Motor neuron (in vitro differentiated cells): ENCODE measurements around the gene ITGB1. TPM values are rescaled to one million over a fixed set of nuclear protein-coding genes. Genes with fewer than 3 reads are reported as not detected.
A peak's percentile ranks its signal among the peaks of the same experiment; 100 is the strongest.

ENCODE experiments used
- ATAC-seq, 8 experiments: fragments of 200-7000 bp; cut with Tn5 transposase; replicated peaks in 6 of 8; 2 replicates each; pipeline ENCODE4 v1.8.0; 2021; ENCODE audit warnings: mild to moderate bottlenecking in 8 of 8, moderate library complexity in 8 of 8
- H3K27ac ChIP-seq, 2 donors: fragments of 250-450 bp; sonication (Bioruptor Pico); 2 replicates each; pipeline ENCODE4 v1.9.0; 2021; ENCODE audit warnings: antibody characterized with exemption in 2 of 2, mild to moderate bottlenecking in 2 of 2, moderate library complexity in 1 of 2
- H3K4me1 ChIP-seq, 2 donors: fragments of 250-450 bp; sonication (Bioruptor Pico); replicated peaks in 1 of 2; 2 replicates each; pipeline ENCODE4 v1.6.1; 2021; ENCODE audit warnings: antibody characterized with exemption in 2 of 2, mild to moderate bottlenecking in 2 of 2, moderate library complexity in 1 of 2
- H3K4me3 ChIP-seq, 5 donors: fragments of 250-450 bp; sonication (Bioruptor Pico); 2 replicates each; pipeline ENCODE4 v1.9.0; 2021; ENCODE audit warnings: antibody characterized with exemption in 5 of 5, mild to moderate bottlenecking in 5 of 5, moderate library complexity in 4 of 5
- WGBS, 10 experiments: fragments of 450-650 bp; shearing (Covaris generic); methylation state at CpG; one replicate each; pipeline ENCODE4 v1.0.0; 2022; 5-methylcytosine and 5-hydroxymethylcytosine counted together
- in situ Hi-C, 9 experiments: fragments of 400-800 bp; cut with MboI; loops; one replicate each; pipeline ENCODE4 v1.15.0; 2021; ENCODE audit warnings: low sequenced_read_pairs in 9 of 9, low pct_unique_long_range_greater_than_20kb in 2 of 9; ENCODE audit not compliant: unreplicated experiment in 9 of 9
- total RNA-seq, 8 experiments: library from RNA; unstranded; fragments of 300-600 nt; gene quantifications; 2 replicates each; pipeline versions ENCODE4 v1.2.3 to v1.2.4, GENCODE V29; 2022

The ITGB1 gene
- total RNA-seq, 8 experiments from 2014 or later, result 112 to 1,583 (median 288) TPM

GRCh38 chr10:32882076-32882475, 76.0 kb downstream of the ITGB1 start:
- ATAC-seq, result no peak
- WGBS, 10 experiments, result 85 to 100% (median 93%) methylated on average over 3 to 6 of the region's 6 CpGs
- in situ Hi-C loops, result no loop called here
- Histone ChIP-seq H3K4me3 (no peak overlapping the region), H3K4me1 (no peaks in the 10 kb centered on the region), H3K27ac (no peak overlapping the region)

DNA sequence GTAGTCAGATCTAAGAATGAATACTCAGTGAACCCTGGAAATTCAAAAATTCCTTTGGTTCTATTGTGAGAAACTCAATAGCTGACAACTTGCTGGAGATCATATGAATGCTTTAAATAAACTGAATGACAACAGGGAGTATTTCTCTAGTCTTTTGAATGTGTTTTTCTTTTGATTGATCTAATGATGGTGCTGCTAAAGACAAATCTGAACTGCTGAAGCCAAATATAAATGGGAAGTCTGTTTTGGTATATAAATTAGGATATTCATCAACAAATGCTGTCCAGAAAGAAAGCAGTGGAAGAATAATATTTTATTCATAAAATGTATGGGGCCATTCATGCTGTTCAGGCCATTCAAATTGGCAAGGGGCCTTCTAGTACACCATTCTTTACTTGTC, 79.4 kb downstream of the ITGB1 start:
- Histone ChIP-seq H3K27ac (no peak overlapping the region), H3K4me3 (no peak overlapping the region), H3K4me1 (no peaks in the 10 kb centered on the region)
- in situ Hi-C loops, result no loop called here
- ATAC-seq, result peak in 1 of 8 experiments; percentile 50

GRCh38 chr10:32877915-32878314, 80.1 kb downstream of the ITGB1 start:
- ATAC-seq, result no peak
- in situ Hi-C loops, result no loop called here
- H3K4me1 ChIP-seq, result no peaks in the 10 kb centered on the region

DNA sequence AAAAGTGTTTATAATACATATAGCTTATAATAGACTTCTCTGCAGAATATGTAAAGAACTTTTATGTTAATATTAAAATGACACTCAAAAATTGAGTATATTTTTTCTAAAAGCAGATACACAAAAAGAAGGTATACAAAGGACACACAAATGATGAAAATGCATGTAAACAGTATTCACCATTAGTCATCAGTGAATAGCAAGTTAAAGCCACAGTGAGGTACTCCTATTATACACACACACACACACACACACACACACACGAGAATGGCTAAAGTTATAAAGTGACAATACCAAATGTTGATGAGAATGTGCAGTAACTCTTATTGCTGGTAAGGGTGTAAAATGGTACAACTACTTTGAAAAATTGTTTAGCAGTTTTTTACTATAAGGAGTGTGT, 92.9 kb downstream of the ITGB1 start:
- in situ Hi-C loops, result no loop called here
- H3K4me3 ChIP-seq, result no peak overlapping the region
- WGBS, 10 experiments, result 80 to 100% (median 86%) methylated on average over 1 of the region's 1 CpG; no CpG with 5 or more reads in 7 of the 10 experiments
- H3K27ac ChIP-seq, result no peak overlapping the region
- no peak for ATAC-seq
- no peaks in the 10 kb centered on the region for H3K4me1 ChIP-seq

More at GRCh38 chr10:32877915-32878314, 80.1 kb downstream of the ITGB1 start:
- no peak overlapping the region for H3K27ac ChIP-seq
- no peak overlapping the region for H3K4me3 ChIP-seq

DNA sequence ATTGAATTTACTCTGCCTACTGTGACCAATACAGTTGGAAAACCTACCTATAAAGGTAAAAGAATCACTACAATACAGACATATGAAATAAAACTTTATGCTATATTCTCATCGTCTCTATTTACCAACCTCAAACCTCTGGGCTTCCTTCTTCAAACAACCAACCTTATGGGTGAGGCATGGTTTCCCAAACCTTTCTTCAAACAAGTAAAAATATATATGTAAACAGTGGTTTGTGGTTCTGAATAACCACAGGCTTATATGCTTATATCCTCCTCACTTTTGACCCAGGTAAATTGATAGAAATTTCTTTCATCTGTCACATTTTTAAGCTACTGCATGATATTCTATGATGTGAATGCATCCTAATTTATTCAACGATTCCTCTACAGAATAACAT, 103.6 kb downstream of the ITGB1 start:
- in situ Hi-C loops, result no loop called here
- Histone ChIP-seq H3K4me3 (no peak overlapping the region), H3K4me1 (no peaks in the 10 kb centered on the region), H3K27ac (no peak overlapping the region)
- no peak for ATAC-seq
- 50 to 100% (median 89%) methylated on average over 1 to 2 of the region's 2 CpGs for WGBS, 10 experiments

DNA sequence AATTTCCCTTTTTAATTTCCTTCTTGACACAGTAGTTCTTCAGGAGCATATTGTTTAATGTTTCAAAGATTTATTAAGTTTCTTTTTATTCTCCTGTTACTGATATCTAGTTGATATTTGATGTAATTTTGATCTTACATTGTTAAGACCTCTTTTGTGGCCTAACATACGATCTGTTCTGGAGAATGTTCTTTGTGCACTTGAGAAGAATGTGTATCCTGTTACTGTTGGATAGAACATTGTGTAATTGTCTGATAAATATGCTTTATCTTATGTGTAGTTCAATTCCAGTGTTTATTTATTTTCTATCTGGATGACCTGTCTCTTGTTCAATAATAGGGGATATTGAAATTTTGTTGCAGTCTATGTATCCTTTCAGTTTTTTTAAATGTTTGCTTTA, 106.7 kb downstream of the ITGB1 start:
- in situ Hi-C loops, result no loop called here
- H3K4me1 ChIP-seq, result no peaks in the 10 kb centered on the region
- H3K27ac ChIP-seq, result no peak overlapping the region
- 0 to 17% (median 0%) methylated on average over 1 of the region's 1 CpG for whole genome bisulfite sequencing, 10 experiments
- no peak overlapping the region for H3K4me3 ChIP-seq
- ATAC-seq, result no peak
